Fibroblast of lung (primary cell): Measurements from ENCODE around the gene TRAF6.
A peak's percentile ranks its signal among the peaks of the same experiment; 100 is the strongest.

Experiments used
- CTCF ChIP-seq, 2 donors: IDR thresholded peaks in 1 of 2; conservative IDR thresholded peaks in 1 of 2; 1 replicate in 1 of 2; 2 replicates in 1 of 2; pipeline ENCODE4 v1.5.1; 2011 to 2012; ENCODE audit warnings: low read length in 2 of 2, control low read depth in 1 of 2, inconsistent platforms in 1 of 2, low read depth in 1 of 2, mild to moderate bottlenecking in 1 of 2
- EZH2 ChIP-seq: IDR thresholded peaks from 2 replicates; pipeline ENCODE4 v1.5.1; 2012; ENCODE audit warnings: low read length, control low read depth, mild to moderate bottlenecking; ENCODE audit errors: missing control alignments

GRCh38 chr11:36540998-36541397, 30.9 kb upstream of the TRAF6 start:
- TF ChIP-seq CTCF (conservative IDR thresholded peaks at IDR 0.05 in 1 of 2, IDR thresholded peaks at IDR 0.05 in 1 of 2; ENCODE audit: low read depth in 1 of 2, low read length in 2 of 2) (peak; percentile 31 to 32), EZH2 (no peak)
